ENCODE results near the gene CES4A.

DNA sequence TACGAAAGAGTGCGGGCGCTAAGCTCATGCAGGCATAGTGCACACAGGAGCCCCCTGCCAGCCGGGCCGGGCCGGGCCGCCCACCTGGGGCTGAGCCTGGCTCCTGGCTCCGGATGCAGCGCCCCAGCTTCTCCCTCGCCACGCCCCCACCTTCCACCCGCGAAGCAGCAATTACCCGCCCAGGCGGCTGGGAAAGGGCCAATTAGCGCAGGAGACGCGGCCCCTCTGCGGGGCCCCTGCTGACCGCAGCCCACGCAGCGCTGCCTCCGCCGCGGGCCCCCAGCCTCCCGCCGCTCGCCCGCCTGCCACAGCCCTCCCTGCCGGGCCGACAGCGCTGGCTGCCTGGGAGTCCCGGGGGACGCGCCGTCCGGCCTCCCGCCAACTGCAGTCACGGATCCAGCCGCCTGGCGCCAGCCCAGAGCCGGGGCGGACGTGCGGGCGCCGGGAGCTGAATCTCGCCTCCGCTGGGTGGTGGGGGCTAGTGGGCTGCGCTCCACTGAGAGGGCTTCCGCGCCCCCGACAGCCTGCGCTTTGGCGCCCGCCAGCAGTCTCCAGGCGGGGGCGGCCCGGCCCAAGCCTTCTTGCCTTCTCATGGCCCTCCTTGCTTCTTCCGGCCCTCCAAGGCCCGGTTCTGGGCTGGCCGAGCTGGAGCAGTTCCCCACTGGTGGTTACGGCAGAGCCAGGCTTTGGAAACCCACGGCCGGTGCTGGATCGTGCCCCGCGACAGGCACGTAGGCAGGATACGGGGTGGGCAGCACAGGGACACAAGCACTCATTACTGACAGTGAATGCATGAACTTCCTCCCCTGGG lies 25.6 kb downstream of the CES4A start:
- TF ChIP-seq, protein P1, sequence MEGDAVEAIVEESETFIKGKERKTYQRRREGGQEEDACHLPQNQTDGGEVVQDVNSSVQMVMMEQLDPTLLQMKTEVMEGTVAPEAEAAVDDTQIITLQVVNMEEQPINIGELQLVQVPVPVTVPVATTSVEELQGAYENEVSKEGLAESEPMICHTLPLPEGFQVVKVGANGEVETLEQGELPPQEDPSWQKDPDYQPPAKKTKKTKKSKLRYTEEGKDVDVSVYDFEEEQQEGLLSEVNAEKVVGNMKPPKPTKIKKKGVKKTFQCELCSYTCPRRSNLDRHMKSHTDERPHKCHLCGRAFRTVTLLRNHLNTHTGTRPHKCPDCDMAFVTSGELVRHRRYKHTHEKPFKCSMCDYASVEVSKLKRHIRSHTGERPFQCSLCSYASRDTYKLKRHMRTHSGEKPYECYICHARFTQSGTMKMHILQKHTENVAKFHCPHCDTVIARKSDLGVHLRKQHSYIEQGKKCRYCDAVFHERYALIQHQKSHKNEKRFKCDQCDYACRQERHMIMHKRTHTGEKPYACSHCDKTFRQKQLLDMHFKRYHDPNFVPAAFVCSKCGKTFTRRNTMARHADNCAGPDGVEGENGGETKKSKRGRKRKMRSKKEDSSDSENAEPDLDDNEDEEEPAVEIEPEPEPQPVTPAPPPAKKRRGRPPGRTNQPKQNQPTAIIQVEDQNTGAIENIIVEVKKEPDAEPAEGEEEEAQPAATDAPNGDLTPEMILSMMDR (IDR thresholded peaks at IDR 0.05) = peak in 2 of 3 donors; percentile 39 to 60
- no peak for TF ChIP-seq POLR2A (IDR thresholded peaks at IDR 0.05)
- TF ChIP-seq EP300 (IDR thresholded peaks at IDR 0.05) = no peak
